Fibroblast of villous mesenchyme (primary cell): ENCODE data around the gene KIAA1217. TPM values are rescaled to one million over a fixed set of nuclear protein-coding genes. Genes with fewer than 3 reads are reported as not detected.

Experiments
- DNase-seq: peaks from one replicate; pipeline ENCODE4 v3.0.0-alpha.2; 2010; ENCODE audit warnings: low read depth
- H3K4me3 ChIP-seq: 2 replicates; pipeline ENCODE4 v1.5.1; 2011; ENCODE audit warnings: low read depth, mild to moderate bottlenecking, low read length
- CTCF ChIP-seq: IDR thresholded peaks from 2 replicates; pipeline ENCODE4 v1.5.1; 2012; ENCODE audit warnings: low read depth, mild to moderate bottlenecking, low read length; ENCODE audit not compliant: insufficient read depth
- total RNA-seq: library from RNA; depleted of rRNA; stranded (reverse); fragments of >200 nt; gene quantifications from 2 replicates; pipeline ENCODE4 v1.2.3, GENCODE V29; 2012

Gene KIAA1217
- total RNA-seq, 1 donor = 0.86 TPM

GRCh38 chr10:24215196-24215595 is 6.3 kb downstream of the KIAA1217 start:
- H3K4me3 ChIP-seq = no peak overlapping the region
- no peak for TF ChIP-seq CTCF
- DNase-seq = no peak

- no peak for DNase-seq
- no peak for TF ChIP-seq CTCF
- H3K4me3 ChIP-seq = no peak overlapping the region
Measured at GRCh38 chr10:24215603-24216002, 6.7 kb downstream of the KIAA1217 start.

GRCh38 chr10:24219963-24220362 is 11.0 kb downstream of the KIAA1217 start:
- no peak for DNase-seq
- no peak overlapping the region for H3K4me3 ChIP-seq
- TF ChIP-seq CTCF = no peak

GRCh38 chr10:24223341-24223740 is 14.4 kb downstream of the KIAA1217 start:
- no peak for DNase-seq
- TF ChIP-seq CTCF = no peak
- H3K4me3 ChIP-seq = no peak overlapping the region

- peak; percentile 49 for DNase-seq
- TF ChIP-seq CTCF = no peak
Measured at GRCh38 chr10:24223953-24224352, 15.0 kb downstream of the KIAA1217 start.

DNA sequence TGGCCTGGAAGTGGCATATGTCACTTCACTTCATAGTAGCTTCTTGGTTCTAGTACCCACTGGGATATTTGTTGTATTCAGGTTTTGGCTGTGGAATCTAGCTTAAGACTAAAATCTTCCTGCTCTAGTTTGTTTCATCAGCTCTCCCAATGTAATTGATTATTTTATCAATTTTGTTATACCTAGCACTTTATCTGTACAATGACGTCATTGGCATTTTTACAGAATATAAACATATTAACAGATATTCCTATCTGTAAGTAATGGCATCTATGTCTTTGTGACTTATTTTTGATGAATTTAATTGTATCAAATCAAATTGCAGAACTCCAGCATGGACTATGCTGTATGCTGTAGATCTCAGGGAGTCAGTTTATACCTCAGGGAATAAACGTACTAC is 19.7 kb downstream of the KIAA1217 start:
- no peak overlapping the region for H3K4me3 ChIP-seq
- DNase-seq = no peak
- no peak for TF ChIP-seq CTCF

More at GRCh38 chr10:24223953-24224352, 15.0 kb downstream of the KIAA1217 start:
- no peak overlapping the region for H3K4me3 ChIP-seq

GRCh38 chr10:24229909-24230308 is 21.0 kb downstream of the KIAA1217 start:
- DNase-seq = no peak
- TF ChIP-seq CTCF = no peak
- no peak overlapping the region for H3K4me3 ChIP-seq
